HCT116 (cell line): ENCODE measurements around the gene HOXB13. TPM values are rescaled to one million over a fixed set of nuclear protein-coding genes. Genes with fewer than 3 reads are reported as not detected.

Experiments
- ATAC-seq: fragments of 200-7000 bp; cut with Tn5 transposase; 2 replicates; pipeline ENCODE4 v1.9.1; 2020; ENCODE audit warnings: mild to moderate bottlenecking, moderate library complexity
- BruUV-seq: library from RNA; stranded (reverse); fragments of 400-500 nt; replicated peaks from 2 replicates; lab custom pipeline; 2021; lab: Mats Ljungman, UMichigan
- CTCF ChIA-PET: fragments of 300-600 bp; sonication (Branson Sonifier 250); formaldehyde crosslinking; loops from one replicate; lab custom pipeline; 2021; ENCODE audit warnings: antibody characterized with exemption; lab: Charles Lee
- POLR2A ChIA-PET: fragments of 300-600, 350-600 bp; sonication (Branson Sonifier 250); formaldehyde crosslinking; loops from one replicate; lab custom pipeline; 2021; ENCODE audit warnings: antibody characterized with exemption; lab: Charles Lee
- RAD21 ChIA-PET, 2 experiments: fragments of 300-600 bp; sonication (Branson Sonifier 250); formaldehyde crosslinking; loops; one replicate each; lab custom pipeline; 2023; ENCODE audit warnings: low total read pairs in 2 of 2; ENCODE audit not compliant: uncharacterized antibody in 2 of 2, unreplicated experiment in 2 of 2, low non-redundant PET in 1 of 2; lab: Charles Lee
- DNase-seq: peaks from one replicate; pipeline ENCODE4 v3.0.0-alpha.2; 2010; ENCODE audit warnings: low read depth, low spot score
- H2AFZ ChIP-seq: fragments of 200-600 bp; shearing (Covaris generic), sonication (generic); 2 replicates; pipeline ENCODE4 v1.6.1; 2017; ENCODE audit warnings: low read depth, mixed run types, mixed read lengths, antibody characterized with exemption, low read length; ENCODE audit not compliant: poor library complexity, severe bottlenecking
- H3K27ac ChIP-seq: 2 replicates; pipeline ENCODE4 v1.5.1; 2012; ENCODE audit warnings: low read depth, low read length
- H3K27me3 ChIP-seq: fragments of 200-600 bp; sonication (generic); 2 replicates; pipeline ENCODE4 v1.6.1; 2016; ENCODE audit warnings: mixed run types, low read length, mixed read lengths; ENCODE audit not compliant: insufficient read depth
- H3K36me3 ChIP-seq, 2 experiments: fragments of 200-500 bp in 1 of 2; fragments of 200-600 bp in 1 of 2; sonication (Bioruptor generic) in 1 of 2; sonication (generic) in 1 of 2; 2 replicates each; pipeline versions ENCODE4 v1.5.1 to v1.6.1; 2014 to 2016; ENCODE audit warnings: low read length in 2 of 2, inconsistent platforms in 1 of 2, mixed read lengths in 1 of 2, mixed run types in 1 of 2; ENCODE audit not compliant: insufficient read depth in 2 of 2, control insufficient read depth in 1 of 2
- H3K4me1 ChIP-seq, 2 experiments: fragments of 200-600 bp in 1 of 2; sonication (generic) in 1 of 2; 2 replicates each; pipeline versions ENCODE4 v1.5.1 to v1.6.1; 2012 to 2017; ENCODE audit warnings: low read length in 2 of 2, inconsistent platforms in 1 of 2, mild to moderate bottlenecking in 1 of 2, mixed read lengths in 1 of 2, mixed run types in 1 of 2, moderate library complexity in 1 of 2; ENCODE audit not compliant: insufficient read depth in 2 of 2, control insufficient read depth in 1 of 2
- H3K4me2 ChIP-seq: fragments of 200-600 bp; sonication (generic); 2 replicates; pipeline ENCODE4 v1.6.1; 2017; ENCODE audit warnings: mixed run types, low read length, mixed read lengths
- H3K4me3 ChIP-seq, 2 experiments: fragments of 200-600 bp in 1 of 2; sonication (generic) in 1 of 2; replicated peaks in 1 of 2; 2 replicates each; pipeline ENCODE4 v1.5.1; 2011 to 2016; ENCODE audit warnings: low read length in 2 of 2, control low read depth in 1 of 2, low read depth in 1 of 2, mild to moderate bottlenecking in 1 of 2, mixed read lengths in 1 of 2, mixed run types in 1 of 2
- H3K79me2 ChIP-seq: fragments of 200-600 bp; sonication (generic); 2 replicates; pipeline ENCODE4 v1.6.1; 2017; ENCODE audit warnings: mild to moderate bottlenecking, mixed run types, low read length, moderate library complexity, mixed read lengths; ENCODE audit not compliant: insufficient read depth
- H3K9ac ChIP-seq: fragments of 200-600 bp; sonication (generic); 2 replicates; pipeline ENCODE4 v1.6.1; 2016; ENCODE audit warnings: low read length, mixed read lengths
- H3K9me2 ChIP-seq: fragments of 200-600 bp; sonication (generic), shearing (Covaris generic); 2 replicates; pipeline ENCODE4 v1.6.1; 2017; ENCODE audit warnings: mixed run types, mild to moderate bottlenecking, moderate library complexity; ENCODE audit not compliant: insufficient read depth
- H3K9me3 ChIP-seq, 2 experiments: fragments of 200-500 bp in 1 of 2; fragments of 200-600 bp in 1 of 2; sonication (Bioruptor generic) in 1 of 2; sonication (generic) in 1 of 2; 2 replicates each; pipeline ENCODE4 v1.6.1; 2014 to 2017; ENCODE audit warnings: low read length in 2 of 2, mixed read lengths in 2 of 2, inconsistent platforms in 1 of 2, low read depth in 1 of 2, mild to moderate bottlenecking in 1 of 2, mixed run types in 1 of 2, moderate library complexity in 1 of 2; ENCODE audit not compliant: control insufficient read depth in 1 of 2, insufficient read depth in 1 of 2
- H4K20me1 ChIP-seq: fragments of 200-600 bp; sonication (generic), shearing (Covaris generic); 2 replicates; pipeline ENCODE4 v1.6.1; 2017; ENCODE audit warnings: mixed run types, mild to moderate bottlenecking, moderate library complexity; ENCODE audit not compliant: insufficient read depth
- CBX3 ChIP-seq: IDR thresholded peaks from 2 replicates; pipeline ENCODE4 v1.6.1; 2012; ENCODE audit warnings: low read depth
- CEBPB ChIP-seq: IDR thresholded peaks from 2 replicates; pipeline ENCODE4 v1.6.1; 2012; ENCODE audit warnings: low read depth
- EGR1 ChIP-seq: IDR thresholded peaks from 2 replicates; pipeline ENCODE4 v1.6.1; 2012; ENCODE audit warnings: low read depth
- ELF1 ChIP-seq: IDR thresholded peaks from 2 replicates; pipeline ENCODE4 v1.6.1; 2012; ENCODE audit warnings: low read depth, borderline replicate concordance
- EZH2 ChIP-seq: fragments of 200-600 bp; sonication (generic); IDR thresholded peaks from 2 replicates; pipeline ENCODE4 v1.6.1; 2017; ENCODE audit warnings: antibody characterized with exemption, mixed run types
- EZH2phosphoT487 ChIP-seq: fragments of 200-600 bp; IDR thresholded peaks from 2 replicates; pipeline ENCODE4 v1.6.1; 2018; ENCODE audit warnings: antibody characterized with exemption, borderline replicate concordance
- FOSL1 ChIP-seq: IDR thresholded peaks from 2 replicates; pipeline ENCODE4 v1.6.1; 2012; ENCODE audit warnings: low read depth
- JUND ChIP-seq: IDR thresholded peaks from 2 replicates; pipeline ENCODE4 v1.6.1; 2012
- MAX ChIP-seq: IDR thresholded peaks from 2 replicates; pipeline ENCODE4 v1.6.1; 2012
- POLR2A ChIP-seq: IDR thresholded peaks from 2 replicates; pipeline ENCODE4 v1.7.0; 2011; ENCODE audit warnings: borderline replicate concordance; ENCODE audit not compliant: insufficient read depth, insufficient read length; ENCODE audit errors: extremely low read depth
- POLR2AphosphoS5 ChIP-seq: IDR thresholded peaks from 2 replicates; pipeline ENCODE4 v1.6.1; 2011; ENCODE audit warnings: mild to moderate bottlenecking, low read depth, low read length, moderate library complexity
- RAD21 ChIP-seq: IDR thresholded peaks from 2 replicates; pipeline ENCODE4 v1.6.1; 2012; ENCODE audit warnings: low read depth, mild to moderate bottlenecking
- REST ChIP-seq: IDR thresholded peaks from 2 replicates; pipeline ENCODE4 v1.6.1; 2012; ENCODE audit warnings: low read depth
- SP1 ChIP-seq: IDR thresholded peaks from 2 replicates; pipeline ENCODE4 v1.6.1; 2012; ENCODE audit warnings: low read depth
- SRF ChIP-seq: IDR thresholded peaks from 2 replicates; pipeline ENCODE4 v1.6.1; 2012; ENCODE audit warnings: low read depth
- TCF7L2 ChIP-seq: IDR thresholded peaks from 2 replicates; pipeline ENCODE4 v1.7.0; 2011; ENCODE audit warnings: borderline replicate concordance, inconsistent platforms; ENCODE audit not compliant: insufficient read depth, insufficient read length; ENCODE audit errors: extremely low read depth
- YY1 ChIP-seq: IDR thresholded peaks from 2 replicates; pipeline ENCODE4 v1.6.1; 2011; ENCODE audit warnings: low read length, low read depth, moderate library complexity, mild to moderate bottlenecking; ENCODE audit not compliant: insufficient replicate concordance; ENCODE audit errors: extremely low read depth
- ZFX ChIP-seq: fragments of 450-650 bp; IDR thresholded peaks from 2 replicates; pipeline ENCODE4 v1.6.1; 2017
- ZNF274 ChIP-seq: fragments of 200-500 bp; sonication (Bioruptor generic); IDR thresholded peaks from 2 replicates; pipeline ENCODE4 v1.6.1; 2014; ENCODE audit warnings: mild to moderate bottlenecking, low read depth, low read length, inconsistent platforms
- intact Hi-C: fragments of 100-400 bp; cut with micrococcal nuclease; formaldehyde crosslinking; loops from 2 replicates; pipeline ENCODE4 v1.10.0; 2022
- total RNA-seq: library from RNA; stranded (reverse); gene quantifications from one replicate; pipeline ENCODE4 v1.2.1, GENCODE V29; 2021; ENCODE audit not compliant: unreplicated experiment

The HOXB13 gene
- total RNA-seq, 1 experiment from 2014 or later = 7.8 TPM

GRCh38 chr17:48751733-48752398 lies 23.3 kb upstream of the HOXB13 start:
- no peak for ATAC-seq

More at GRCh38 chr17:48751733-48752398, 23.3 kb upstream of the HOXB13 start:
- no peaks in the 10 kb centered on the region for H3K9me3 ChIP-seq
- intact Hi-C loops = no loop called here
- DNase-seq = no peak
- TF ChIP-seq RAD21 (no peak), REST (no peak), FOSL1 (no peak), SP1 (no peak), JUND (no peak), EGR1 (no peak), CEBPB (no peak), POLR2A (no peak), ELF1 (no peak), TCF7L2 (no peak), CBX3 (no peak), EZH2phosphoT487 (no peak), YY1 (no peak), ZFX (no peak), POLR2AphosphoS5 (no peak), EZH2 (no peak), SRF (no peak), MAX (no peak), ZNF274 (no peak)
- H3K9me2 ChIP-seq = no peaks in the 10 kb centered on the region
- ChIA-PET POLR2A (no interaction called here), RAD21 (interaction anchor here in 1 of 2 experiments (1.0 kb wide), 1 partner anchor 28 kb away, joined by 3 read pairs; no protein-coding TSS in a partner anchor), CTCF (interaction anchor here (1.1 to 1.3 kb wide), 2 partner anchors 28 to 127 kb away, joined by 3 to 5 read pairs; no protein-coding TSS in a partner anchor)
- no TSS peak for BruUV-seq
- H2AFZ ChIP-seq = no peak overlapping the region
- no peak overlapping the region for H3K9ac ChIP-seq
- H3K79me2 ChIP-seq = no peaks in the 10 kb centered on the region
- peaks cover 0 to 7% of the 10 kb centered on the region in 2 experiments; a peak in 1 of 4 replicates for H3K4me1 ChIP-seq
- H3K4me3 ChIP-seq = no peak overlapping the region
- 0 out of 2 replicates have a peak, but pooled peaks cover 11% of the 10 kb centered on the region for H3K27me3 ChIP-seq
- no peaks in the 10 kb centered on the region for H4K20me1 ChIP-seq
- no peaks in the 10 kb centered on the region for H3K36me3 ChIP-seq
- H3K27ac ChIP-seq = no peak overlapping the region
- no peak overlapping the region for H3K4me2 ChIP-seq
